Astrocyte (in vitro differentiated cells and primary cell): Measurements from ENCODE around the gene PIK3R1. TPM values are rescaled to one million over a fixed set of nuclear protein-coding genes. Genes with fewer than 3 reads are reported as not detected.

ENCODE experiments used
- DNase-seq: peaks from one replicate; pipeline ENCODE4 v3.0.0-alpha.2; 2010; ENCODE audit warnings: low read depth
- FAIRE-seq: peaks from 2 replicates; lab custom pipeline; 2011; peaks lifted over from hg19 to GRCh38; lab: Jason Lieb, UNC
- H2AFZ ChIP-seq: 2 replicates; pipeline ENCODE4 v1.6.0; 2012; ENCODE audit warnings: low read depth, low read length, inconsistent platforms
- H3K27ac ChIP-seq: 2 replicates; pipeline ENCODE4 v1.5.1; 2011; ENCODE audit warnings: low read depth, low read length, inconsistent platforms
- H3K27me3 ChIP-seq: 2 replicates; pipeline ENCODE4 v1.6.0; 2011; ENCODE audit warnings: low read length, inconsistent platforms; ENCODE audit not compliant: insufficient read depth
- H3K36me3 ChIP-seq: 2 replicates; pipeline ENCODE4 v1.5.1; 2011; ENCODE audit warnings: low read length, inconsistent platforms; ENCODE audit not compliant: insufficient read depth
- H3K4me1 ChIP-seq: 2 replicates; pipeline ENCODE4 v1.5.1; 2011; ENCODE audit warnings: low read length, inconsistent platforms; ENCODE audit not compliant: insufficient read depth
- H3K4me2 ChIP-seq: 2 replicates; pipeline ENCODE4 v1.6.0; 2012; ENCODE audit warnings: low read length, inconsistent platforms
- H3K4me3 ChIP-seq: 2 replicates; pipeline ENCODE4 v1.5.1; 2011; ENCODE audit warnings: low read depth, mild to moderate bottlenecking, low read length, inconsistent platforms; ENCODE audit not compliant: insufficient read depth
- H3K79me2 ChIP-seq: 2 replicates; pipeline ENCODE4 v1.6.0; 2012; ENCODE audit warnings: mild to moderate bottlenecking, low read length, inconsistent platforms; ENCODE audit not compliant: insufficient read depth
- H3K9ac ChIP-seq: 2 replicates; pipeline ENCODE4 v1.6.0; 2012; ENCODE audit warnings: mild to moderate bottlenecking, low read length, inconsistent platforms
- H3K9me3 ChIP-seq: 2 replicates; pipeline ENCODE4 v1.5.1; 2012; ENCODE audit warnings: low read depth, mild to moderate bottlenecking, low read length, inconsistent platforms; ENCODE audit not compliant: insufficient read depth
- H4K20me1 ChIP-seq: 2 replicates; pipeline ENCODE4 v1.6.0; 2012; ENCODE audit warnings: low read length, inconsistent platforms; ENCODE audit not compliant: insufficient read depth
- H3K27ac Mint-ChIP-seq: one replicate; pipeline ENCODE4 v1.8.0; 2021; ENCODE audit warnings: mild to moderate bottlenecking, mixed read lengths; ENCODE audit not compliant: unreplicated experiment
- H3K27me3 Mint-ChIP-seq: one replicate; pipeline ENCODE4 v1.8.0; 2021; ENCODE audit warnings: low read depth, mixed read lengths; ENCODE audit not compliant: unreplicated experiment
- H3K36me3 Mint-ChIP-seq: one replicate; pipeline ENCODE4 v1.8.0; 2021; ENCODE audit warnings: low read depth, mixed read lengths; ENCODE audit not compliant: unreplicated experiment
- H3K4me1 Mint-ChIP-seq: one replicate; pipeline ENCODE4 v1.8.0; 2021; ENCODE audit warnings: low read depth, mixed read lengths; ENCODE audit not compliant: unreplicated experiment
- H3K4me3 Mint-ChIP-seq: one replicate; pipeline ENCODE4 v1.8.0; 2021; ENCODE audit warnings: mild to moderate bottlenecking, moderate library complexity, mixed read lengths; ENCODE audit not compliant: unreplicated experiment
- H3K9me3 Mint-ChIP-seq: one replicate; pipeline ENCODE4 v1.8.0; 2021; ENCODE audit warnings: mild to moderate bottlenecking, mixed read lengths; ENCODE audit not compliant: unreplicated experiment
- CTCF ChIP-seq: IDR thresholded peaks from 2 replicates; pipeline ENCODE4 v1.5.1; 2011; ENCODE audit warnings: low read depth, mild to moderate bottlenecking, inconsistent platforms, low read length, moderate library complexity; ENCODE audit not compliant: insufficient read depth
- EZH2 ChIP-seq: IDR thresholded peaks from 2 replicates; pipeline ENCODE4 v1.6.1; 2012; ENCODE audit warnings: mild to moderate bottlenecking, low read length, inconsistent platforms; ENCODE audit not compliant: insufficient read depth
- total RNA-seq: library from RNA; stranded (reverse); gene quantifications from 2 replicates; pipeline ENCODE4 v1.2.1, GENCODE V29; 2021

The PIK3R1 gene
- total RNA-seq, 1 donor from 2014 or later, result 25.7 TPM

- no peaks in the 10 kb centered on the region for H3K36me3 ChIP-seq
- peaks cover 23% of the 10 kb centered on the region for H3K4me1 Mint-ChIP-seq
- H3K27ac Mint-ChIP-seq, result no peak overlapping the region
- H3K4me3 ChIP-seq, result no peak overlapping the region
- H4K20me1 ChIP-seq, result peaks cover 21% of the 10 kb centered on the region
- no peaks in the 10 kb centered on the region for H3K27me3 ChIP-seq
- FAIRE-seq (no peak), DNase-seq (peak; percentile 74)
- peaks cover 9% of the 10 kb centered on the region for H3K79me2 ChIP-seq
- no peaks in the 10 kb centered on the region for H3K36me3 Mint-ChIP-seq
- peak overlapping the region; percentile 22 for H3K27ac ChIP-seq
- no peak overlapping the region for H3K4me3 Mint-ChIP-seq
- no peak overlapping the region for H2AFZ ChIP-seq
- no peak for TF ChIP-seq CTCF
- no peak for TF ChIP-seq EZH2
- H3K9ac ChIP-seq, result no peak overlapping the region
- peaks cover 16% of the 10 kb centered on the region for H3K4me1 ChIP-seq
- H3K4me2 ChIP-seq, result peak overlapping the region; percentile 22
- H3K9me3 ChIP-seq, result no peaks in the 10 kb centered on the region
- no peaks in the 10 kb centered on the region for H3K27me3 Mint-ChIP-seq
- no peaks in the 10 kb centered on the region for H3K9me3 Mint-ChIP-seq
These were observed 27.2 kb downstream of the PIK3R1 start for GRCh38 chr5:68242743-68243142.

- Histone ChIP-seq H3K4me1 (peaks cover 16% of the 10 kb centered on the region), H3K4me2 (peak overlapping the region; percentile 22), H4K20me1 (peaks cover 18% of the 10 kb centered on the region), H3K79me2 (peaks cover 8% of the 10 kb centered on the region), H3K36me3 (no peaks in the 10 kb centered on the region), H3K9ac (no peak overlapping the region), H2AFZ (no peak overlapping the region), H3K27me3 (no peaks in the 10 kb centered on the region), H3K4me3 (no peak overlapping the region), H3K9me3 (no peaks in the 10 kb centered on the region), H3K27ac (peak overlapping the region; percentile 22)
- H3K36me3 Mint-ChIP-seq, result no peaks in the 10 kb centered on the region
- no peaks in the 10 kb centered on the region for H3K9me3 Mint-ChIP-seq
- H3K27ac Mint-ChIP-seq, result peak overlapping the region; percentile 19
- peaks cover 23% of the 10 kb centered on the region for H3K4me1 Mint-ChIP-seq
- FAIRE-seq, result no peak
- no peaks in the 10 kb centered on the region for H3K27me3 Mint-ChIP-seq
- H3K4me3 Mint-ChIP-seq, result no peak overlapping the region
- no peak for DNase-seq
- TF ChIP-seq CTCF (no peak), EZH2 (no peak)
These were observed 27.7 kb downstream of the PIK3R1 start for GRCh38 chr5:68243251-68243650.

DNA sequence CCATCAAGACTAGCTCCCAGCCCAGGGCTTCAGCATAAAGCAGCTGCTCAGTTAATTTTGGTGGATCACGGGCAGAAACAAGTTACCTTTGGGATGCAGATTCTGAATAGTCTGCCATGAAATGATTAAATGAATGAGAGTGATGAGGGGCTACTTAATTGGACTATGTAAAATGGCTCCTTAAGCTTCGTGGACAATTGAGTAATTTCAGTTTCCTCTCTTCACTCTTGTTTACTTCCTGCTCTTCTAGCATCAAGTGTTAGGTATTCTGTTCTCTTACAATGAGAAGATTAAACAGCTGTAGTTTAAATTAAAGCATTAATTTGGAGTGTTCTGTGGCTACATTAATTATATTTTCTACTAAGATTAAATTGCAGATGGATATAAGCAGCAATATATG is 28.1 kb downstream of the PIK3R1 start:
- no peak overlapping the region for H3K9ac ChIP-seq
- peaks cover 18% of the 10 kb centered on the region for H4K20me1 ChIP-seq
- TF ChIP-seq CTCF (no peak), EZH2 (no peak)
- H3K79me2 ChIP-seq, result peaks cover 8% of the 10 kb centered on the region
- H3K36me3 ChIP-seq, result no peaks in the 10 kb centered on the region
- peaks cover 16% of the 10 kb centered on the region for H3K4me1 ChIP-seq
- no peaks in the 10 kb centered on the region for H3K9me3 ChIP-seq
- no peak for FAIRE-seq
- Mint-ChIP-seq H3K36me3 (no peaks in the 10 kb centered on the region), H3K9me3 (no peaks in the 10 kb centered on the region), H3K27me3 (no peaks in the 10 kb centered on the region), H3K4me1 (peaks cover 23% of the 10 kb centered on the region), H3K4me3 (no peak overlapping the region), H3K27ac (no peak overlapping the region)
- H3K4me2 ChIP-seq, result no peak overlapping the region
- H3K4me3 ChIP-seq, result no peak overlapping the region
- H3K27ac ChIP-seq, result no peak overlapping the region
- DNase-seq, result no peak
- no peaks in the 10 kb centered on the region for H3K27me3 ChIP-seq
- no peak overlapping the region for H2AFZ ChIP-seq
